HAP-1 (cell line): ENCODE results near the gene RPS6KA2.

Experiments used
- DNase-seq, 2 experiments: peaks; one replicate each; pipeline ENCODE4 v3.0.0-alpha.2; 2016 to 2020; ENCODE audit warnings: low spot score in 2 of 2
- H3K27me3 ChIP-seq: fragments of 250-450 bp; sonication (Bioruptor Pico); 2 replicates; pipeline ENCODE4 v1.5.1; 2020; ENCODE audit warnings: low read depth, mild to moderate bottlenecking, moderate library complexity
- H3K36me3 ChIP-seq: fragments of 250-450 bp; sonication (Bioruptor Pico); replicated peaks from 2 replicates; pipeline ENCODE4 v1.5.1; 2020; ENCODE audit warnings: mild to moderate bottlenecking
- H3K4me1 ChIP-seq: fragments of 250-450 bp; sonication (Bioruptor Pico); 2 replicates; pipeline ENCODE4 v1.5.1; 2020; ENCODE audit warnings: mild to moderate bottlenecking
- H3K4me3 ChIP-seq: fragments of 250-450 bp; sonication (Bioruptor Pico); 2 replicates; pipeline ENCODE4 v1.5.1; 2020; ENCODE audit warnings: mild to moderate bottlenecking, moderate library complexity
- H3K9me3 ChIP-seq: fragments of 250-450 bp; sonication (Bioruptor Pico); 2 replicates; pipeline ENCODE4 v1.5.1; 2020; ENCODE audit warnings: mild to moderate bottlenecking, moderate library complexity
- in situ Hi-C: fragments of 300-500 bp; cut with MboI; formaldehyde crosslinking; loops from 3 replicates; pipeline ENCODE4 v1.14.3; 2020; ENCODE audit warnings: low sequenced_read_pairs, inconsistent platforms, mixed read lengths

The RPS6KA2 gene

GRCh38 chr6:166650047-166650446, 23.0 kb upstream of the RPS6KA2 start:
- no peaks in the 10 kb centered on the region for H3K36me3 ChIP-seq
- DNase-seq, result no peak
- no peaks in the 10 kb centered on the region for H3K27me3 ChIP-seq
- no peak overlapping the region for H3K4me3 ChIP-seq
- in situ Hi-C loops, result no loop called here
- H3K9me3 ChIP-seq, result no peaks in the 10 kb centered on the region
- H3K4me1 ChIP-seq, result no peaks in the 10 kb centered on the region

DNA sequence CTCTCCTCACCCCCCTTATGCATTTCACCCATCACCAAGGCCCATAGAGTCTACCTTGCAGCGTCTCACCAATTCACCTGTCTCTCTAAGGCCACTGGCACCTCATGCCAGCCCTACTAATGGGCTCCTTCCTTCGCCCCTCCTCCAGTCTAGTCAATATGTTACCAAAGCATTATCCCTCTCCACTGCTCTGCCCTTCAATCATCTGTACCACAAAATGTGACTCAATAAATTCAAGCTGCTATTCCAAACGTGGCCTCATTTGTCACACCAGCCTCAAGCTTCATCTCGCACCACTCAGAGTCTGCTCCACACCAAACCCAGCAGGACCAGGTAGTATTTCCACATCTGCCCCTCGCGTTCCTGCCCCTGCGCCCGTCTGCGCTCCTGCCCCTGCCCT, 21.8 kb upstream of the RPS6KA2 start:
- Histone ChIP-seq H3K4me1 (no peaks in the 10 kb centered on the region), H3K4me3 (no peak overlapping the region), H3K27me3 (no peaks in the 10 kb centered on the region), H3K9me3 (no peaks in the 10 kb centered on the region), H3K36me3 (no peaks in the 10 kb centered on the region)
- in situ Hi-C loops, result no loop called here
- DNase-seq, result no peak

DNA sequence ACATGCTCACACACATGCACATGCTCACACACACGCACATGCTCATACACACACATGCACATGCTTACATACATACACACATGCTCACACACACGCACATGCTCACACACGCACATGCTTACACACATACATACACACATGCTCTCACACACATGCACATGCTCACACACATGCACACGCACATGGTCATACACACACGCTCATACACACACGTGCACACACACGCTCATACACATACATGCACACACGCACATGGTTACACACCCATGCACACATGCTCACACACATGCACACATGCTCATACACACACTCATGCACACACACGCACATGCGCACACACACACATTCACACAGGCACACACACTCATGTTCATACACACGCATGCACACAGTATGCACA, 20.8 kb upstream of the RPS6KA2 start:
- no peaks in the 10 kb centered on the region for H3K36me3 ChIP-seq
- no peaks in the 10 kb centered on the region for H3K4me1 ChIP-seq
- no peaks in the 10 kb centered on the region for H3K27me3 ChIP-seq
- in situ Hi-C loops, result no loop called here
- no peaks in the 10 kb centered on the region for H3K9me3 ChIP-seq
- DNase-seq, result no peak
- no peak overlapping the region for H3K4me3 ChIP-seq

DNA sequence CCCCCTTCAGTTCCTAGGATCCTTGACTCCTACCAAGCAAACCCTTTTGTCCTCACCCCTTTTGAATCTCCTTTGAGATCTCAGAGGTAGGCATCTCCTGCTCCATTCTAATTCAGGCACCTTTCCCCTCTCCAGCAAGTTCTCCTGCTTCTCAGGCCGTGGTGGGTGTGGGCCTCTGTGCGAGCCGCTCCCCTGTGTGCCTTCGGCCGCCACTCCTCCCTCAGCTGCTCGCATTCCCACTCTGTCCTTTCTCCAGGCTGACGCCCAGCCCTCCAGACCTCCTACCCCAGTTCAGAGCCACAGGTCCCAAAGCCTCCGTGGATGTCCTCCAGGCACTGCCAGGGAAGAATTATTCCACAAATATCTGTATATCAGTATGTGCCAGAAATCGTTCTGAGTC, 19.7 kb upstream of the RPS6KA2 start:
- Histone ChIP-seq H3K4me1 (no peaks in the 10 kb centered on the region), H3K4me3 (no peak overlapping the region), H3K36me3 (no peaks in the 10 kb centered on the region), H3K27me3 (peaks cover 2% of the 10 kb centered on the region; the same call in 1 of the 2 replicates), H3K9me3 (no peaks in the 10 kb centered on the region)
- in situ Hi-C loops, result no loop called here
- no peak for DNase-seq

GRCh38 chr6:166645896-166646295, 18.8 kb upstream of the RPS6KA2 start:
- no peak overlapping the region for H3K4me3 ChIP-seq
- no peak for DNase-seq
- no peaks in the 10 kb centered on the region for H3K36me3 ChIP-seq
- H3K9me3 ChIP-seq, result no peaks in the 10 kb centered on the region
- in situ Hi-C loops, result no loop called here
- H3K27me3 ChIP-seq, result peaks cover 2% of the 10 kb centered on the region; the same call in 1 of the 2 replicates
- H3K4me1 ChIP-seq, result no peaks in the 10 kb centered on the region

DNA sequence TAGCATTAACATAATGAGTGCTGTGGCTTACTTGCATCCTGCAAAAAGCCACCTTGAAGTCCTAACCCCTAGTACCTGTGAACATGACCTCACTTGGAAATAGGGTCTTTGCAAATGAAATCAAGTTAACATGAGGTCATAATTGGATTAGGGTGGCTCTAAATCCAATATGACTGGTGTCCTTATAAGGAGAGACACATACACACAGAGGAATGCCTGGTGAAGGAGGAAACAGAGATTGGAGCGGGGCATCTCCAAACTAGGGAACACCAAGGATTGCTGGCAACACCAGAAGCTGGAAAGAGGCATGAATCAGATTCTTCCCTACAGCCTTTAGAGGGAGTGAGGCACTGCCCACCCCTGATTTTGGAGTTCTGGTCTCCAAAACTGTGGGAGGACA, 17.6 kb upstream of the RPS6KA2 start:
- in situ Hi-C loops, result no loop called here

DNA sequence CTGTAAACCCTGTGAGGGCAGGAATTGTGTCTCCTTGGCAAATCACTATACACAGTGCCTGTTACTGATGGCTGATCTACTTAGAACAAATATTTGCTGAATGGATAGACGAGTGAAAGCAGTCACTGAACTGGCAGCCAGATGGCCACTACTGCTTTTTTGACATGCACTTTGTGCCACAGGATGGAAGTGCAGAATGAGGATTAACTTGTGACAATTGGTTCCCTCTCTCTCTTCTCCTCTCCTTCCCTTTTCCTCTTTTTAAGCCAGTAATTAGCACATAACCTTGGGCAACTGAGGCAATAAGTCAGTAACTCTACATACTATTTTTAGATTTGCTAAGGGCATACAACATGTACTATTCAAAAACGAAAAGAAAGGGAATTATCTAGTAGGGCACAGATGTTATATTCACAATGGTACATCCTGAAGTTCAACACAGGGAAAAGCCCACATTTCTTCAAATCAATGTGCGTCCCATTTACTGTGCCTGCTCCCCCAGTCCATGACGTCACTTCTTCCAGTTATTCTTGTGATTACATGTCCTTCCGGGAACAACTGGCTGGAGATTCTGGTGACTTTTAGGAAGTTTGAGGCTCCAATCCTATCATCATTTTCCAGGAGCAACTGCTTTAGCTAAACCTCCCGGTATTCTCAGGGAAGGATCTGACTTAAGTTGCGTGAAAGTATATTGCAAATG, 17.0 kb upstream of the RPS6KA2 start:
- in situ Hi-C loops, result no loop called here
- no peaks in the 10 kb centered on the region for H3K4me1 ChIP-seq
- DNase-seq, result no peak

More for the DNA sequence above, 17.6 kb upstream of the RPS6KA2 start:
- H3K9me3 ChIP-seq, result no peaks in the 10 kb centered on the region
- no peaks in the 10 kb centered on the region for H3K36me3 ChIP-seq
- H3K27me3 ChIP-seq, result peaks cover 2% of the 10 kb centered on the region; the same call in 1 of the 2 replicates
- no peaks in the 10 kb centered on the region for H3K4me1 ChIP-seq
- no peak overlapping the region for H3K4me3 ChIP-seq
- no peak for DNase-seq

GRCh38 chr6:166642646-166643045, 15.6 kb upstream of the RPS6KA2 start:
- no peak for DNase-seq
- H3K4me1 ChIP-seq, result no peaks in the 10 kb centered on the region

More for the DNA sequence above, 17.0 kb upstream of the RPS6KA2 start:
- H3K27me3 ChIP-seq, result peaks cover 2% of the 10 kb centered on the region; the same call in 1 of the 2 replicates
- no peaks in the 10 kb centered on the region for H3K36me3 ChIP-seq
- no peaks in the 10 kb centered on the region for H3K9me3 ChIP-seq
- no peak overlapping the region for H3K4me3 ChIP-seq

GRCh38 chr6:166640342-166641043, 13.4 kb upstream of the RPS6KA2 start:
- no peak for DNase-seq
- in situ Hi-C loops, result no loop called here

More at GRCh38 chr6:166642646-166643045, 15.6 kb upstream of the RPS6KA2 start:
- H3K9me3 ChIP-seq, result no peaks in the 10 kb centered on the region
- H3K27me3 ChIP-seq, result peaks cover 2% of the 10 kb centered on the region; the same call in 1 of the 2 replicates
- in situ Hi-C loops, result no loop called here
- no peak overlapping the region for H3K4me3 ChIP-seq
- H3K36me3 ChIP-seq, result no peaks in the 10 kb centered on the region

GRCh38 chr6:166639921-166640320, 12.9 kb upstream of the RPS6KA2 start:
- DNase-seq, result no peak
- peaks cover 2% of the 10 kb centered on the region; the same call in 1 of the 2 replicates for H3K27me3 ChIP-seq
- no peaks in the 10 kb centered on the region for H3K36me3 ChIP-seq
- in situ Hi-C loops, result no loop called here
- H3K9me3 ChIP-seq, result no peaks in the 10 kb centered on the region
- no peaks in the 10 kb centered on the region for H3K4me1 ChIP-seq
- no peak overlapping the region for H3K4me3 ChIP-seq

More at GRCh38 chr6:166640342-166641043, 13.4 kb upstream of the RPS6KA2 start:
- Histone ChIP-seq H3K4me1 (no peaks in the 10 kb centered on the region), H3K9me3 (no peaks in the 10 kb centered on the region), H3K36me3 (no peaks in the 10 kb centered on the region), H3K4me3 (no peak overlapping the region), H3K27me3 (peaks cover 2% of the 10 kb centered on the region; the same call in 1 of the 2 replicates)

DNA sequence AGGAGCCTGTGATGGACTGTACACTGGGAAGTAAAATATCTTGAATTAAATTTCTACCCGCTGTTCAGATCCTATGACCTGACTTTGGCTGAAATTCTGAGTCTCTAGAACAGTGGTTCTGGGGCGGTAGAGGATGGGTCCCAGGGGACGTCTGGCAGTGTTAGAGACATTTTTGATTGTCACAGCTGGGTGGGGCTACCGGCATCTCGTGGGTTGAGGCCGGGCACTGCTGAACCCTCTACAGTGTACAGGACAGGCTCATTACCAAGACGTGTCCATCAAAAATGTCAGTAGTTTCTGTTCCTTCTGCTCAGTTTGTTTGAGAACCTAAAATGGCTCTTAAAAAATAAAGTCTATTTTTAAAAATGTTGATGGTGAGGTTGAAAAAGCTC, 11.5 kb upstream of the RPS6KA2 start:
- no peak for DNase-seq
- in situ Hi-C loops, result no loop called here

DNA sequence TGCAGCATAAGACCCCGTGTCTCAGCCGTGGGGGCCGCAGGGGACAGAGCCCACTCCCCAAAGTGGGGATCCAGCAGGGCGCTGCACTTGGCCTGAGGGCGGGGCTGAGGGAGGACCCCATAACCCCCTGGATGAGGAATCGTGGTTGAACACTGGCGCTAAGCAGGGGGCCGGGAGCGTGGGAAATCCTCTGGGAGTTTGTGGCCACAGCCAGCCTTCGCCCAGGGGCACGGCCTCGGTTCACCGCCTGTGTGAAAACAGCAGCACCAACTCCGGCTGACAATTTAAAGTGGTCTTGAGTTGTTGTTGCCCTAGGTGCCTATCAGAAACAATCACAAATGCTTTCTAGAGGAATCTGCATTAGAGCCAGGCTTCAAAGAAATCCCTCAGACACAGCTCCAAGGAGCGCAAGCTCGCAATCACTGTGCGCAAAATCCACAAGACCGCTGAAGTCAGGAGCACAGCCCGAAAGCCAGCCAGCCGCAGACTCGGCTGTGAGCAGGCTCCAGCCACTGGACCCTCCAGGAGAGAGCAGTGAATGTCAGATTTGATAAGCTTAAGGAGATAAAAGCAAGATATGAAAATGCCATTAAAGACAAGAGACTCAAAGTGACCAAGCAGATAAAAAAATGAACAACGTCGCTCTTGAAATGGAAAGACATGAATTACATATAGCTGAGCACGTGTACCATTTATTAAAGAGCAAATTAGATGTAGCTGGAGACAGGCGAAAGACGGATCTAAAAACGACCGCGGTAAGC, 10.9 kb upstream of the RPS6KA2 start:
- DNase-seq, result no peak
- H3K9me3 ChIP-seq, result no peaks in the 10 kb centered on the region
- in situ Hi-C loops, result no loop called here
- H3K36me3 ChIP-seq, result no peaks in the 10 kb centered on the region
- H3K27me3 ChIP-seq, result peaks cover 2% of the 10 kb centered on the region; the same call in 1 of the 2 replicates
- no peaks in the 10 kb centered on the region for H3K4me1 ChIP-seq
- H3K4me3 ChIP-seq, result no peak overlapping the region

More for the DNA sequence above, 11.5 kb upstream of the RPS6KA2 start:
- peaks cover 2% of the 10 kb centered on the region; the same call in 1 of the 2 replicates for H3K27me3 ChIP-seq
- no peaks in the 10 kb centered on the region for H3K9me3 ChIP-seq
- H3K4me3 ChIP-seq, result no peak overlapping the region
- H3K36me3 ChIP-seq, result no peaks in the 10 kb centered on the region
- H3K4me1 ChIP-seq, result no peaks in the 10 kb centered on the region

- no peaks in the 10 kb centered on the region for H3K36me3 ChIP-seq
- no peaks in the 10 kb centered on the region for H3K9me3 ChIP-seq
- in situ Hi-C loops, result no loop called here
- DNase-seq, result no peak
- H3K4me1 ChIP-seq, result no peaks in the 10 kb centered on the region
- H3K27me3 ChIP-seq, result no peaks in the 10 kb centered on the region; the same call in 1 of the 2 replicates
- H3K4me3 ChIP-seq, result no peak overlapping the region
Observed at GRCh38 chr6:166636934-166637333, 9.9 kb upstream of the RPS6KA2 start.
